Fibroblast of pulmonary artery (primary cell): ENCODE measurements around the gene TUBGCP4.

Experiments
- DNase-seq: peaks from one replicate; pipeline ENCODE4 v3.0.0-alpha.2; 2010; ENCODE audit warnings: low read depth
- H3K4me3 ChIP-seq: replicated peaks from 2 replicates; pipeline ENCODE4 v1.5.1; 2011; ENCODE audit warnings: low read depth, mild to moderate bottlenecking, control low read depth, low read length, moderate library complexity
- TF ChIP-seq, protein P1 (sequence below): IDR thresholded peaks from 2 replicates; pipeline ENCODE4 v1.5.1; 2011; ENCODE audit warnings: mild to moderate bottlenecking, control low read depth, low read length, inconsistent platforms; ENCODE audit errors: missing control alignments

TUBGCP4 gene

DNA sequence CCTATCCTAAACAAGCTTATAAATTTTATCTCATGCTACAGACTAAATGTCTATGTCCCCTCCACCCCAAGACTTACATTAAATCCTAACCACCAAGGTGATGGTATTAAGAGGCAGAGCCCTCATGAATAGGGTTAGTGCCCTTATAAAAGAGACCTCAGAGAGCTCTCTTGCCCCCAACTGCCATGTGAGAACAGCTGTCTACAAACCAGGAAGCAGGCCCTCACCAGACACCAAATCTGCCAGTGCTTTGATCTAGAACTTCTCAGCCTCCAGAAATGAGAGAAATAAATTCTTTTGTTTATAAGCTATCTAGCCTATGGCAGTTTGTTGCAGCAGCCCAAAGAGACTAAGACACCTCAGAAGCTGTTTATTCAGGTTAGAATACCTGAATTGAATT is 63.5 kb downstream of the TUBGCP4 start:
- no peak for DNase-seq
- TF ChIP-seq, protein P1, sequence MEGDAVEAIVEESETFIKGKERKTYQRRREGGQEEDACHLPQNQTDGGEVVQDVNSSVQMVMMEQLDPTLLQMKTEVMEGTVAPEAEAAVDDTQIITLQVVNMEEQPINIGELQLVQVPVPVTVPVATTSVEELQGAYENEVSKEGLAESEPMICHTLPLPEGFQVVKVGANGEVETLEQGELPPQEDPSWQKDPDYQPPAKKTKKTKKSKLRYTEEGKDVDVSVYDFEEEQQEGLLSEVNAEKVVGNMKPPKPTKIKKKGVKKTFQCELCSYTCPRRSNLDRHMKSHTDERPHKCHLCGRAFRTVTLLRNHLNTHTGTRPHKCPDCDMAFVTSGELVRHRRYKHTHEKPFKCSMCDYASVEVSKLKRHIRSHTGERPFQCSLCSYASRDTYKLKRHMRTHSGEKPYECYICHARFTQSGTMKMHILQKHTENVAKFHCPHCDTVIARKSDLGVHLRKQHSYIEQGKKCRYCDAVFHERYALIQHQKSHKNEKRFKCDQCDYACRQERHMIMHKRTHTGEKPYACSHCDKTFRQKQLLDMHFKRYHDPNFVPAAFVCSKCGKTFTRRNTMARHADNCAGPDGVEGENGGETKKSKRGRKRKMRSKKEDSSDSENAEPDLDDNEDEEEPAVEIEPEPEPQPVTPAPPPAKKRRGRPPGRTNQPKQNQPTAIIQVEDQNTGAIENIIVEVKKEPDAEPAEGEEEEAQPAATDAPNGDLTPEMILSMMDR = no peak
- no peak overlapping the region for H3K4me3 ChIP-seq

DNA sequence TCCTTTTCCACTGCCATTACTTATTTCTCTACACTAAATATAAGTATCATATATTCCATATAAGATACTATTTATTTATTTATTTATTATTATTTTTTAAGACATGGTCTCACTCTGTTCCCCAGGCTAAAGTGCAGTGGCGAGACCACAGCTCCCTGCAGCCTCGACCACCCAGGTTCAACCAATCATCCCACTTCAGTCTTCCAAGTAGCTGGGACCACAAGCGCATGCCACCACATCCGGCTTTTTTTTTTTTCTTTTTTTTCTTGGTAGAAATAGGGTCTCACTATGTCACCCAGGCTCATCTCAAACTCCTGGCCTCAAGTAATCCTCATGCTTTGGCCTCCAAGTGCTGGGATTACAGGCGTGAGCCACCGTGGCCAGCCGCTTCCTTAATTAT is 65.5 kb downstream of the TUBGCP4 start:
- TF ChIP-seq, protein P1 = no peak
- H3K4me3 ChIP-seq = no peak overlapping the region
- no peak for DNase-seq

DNA sequence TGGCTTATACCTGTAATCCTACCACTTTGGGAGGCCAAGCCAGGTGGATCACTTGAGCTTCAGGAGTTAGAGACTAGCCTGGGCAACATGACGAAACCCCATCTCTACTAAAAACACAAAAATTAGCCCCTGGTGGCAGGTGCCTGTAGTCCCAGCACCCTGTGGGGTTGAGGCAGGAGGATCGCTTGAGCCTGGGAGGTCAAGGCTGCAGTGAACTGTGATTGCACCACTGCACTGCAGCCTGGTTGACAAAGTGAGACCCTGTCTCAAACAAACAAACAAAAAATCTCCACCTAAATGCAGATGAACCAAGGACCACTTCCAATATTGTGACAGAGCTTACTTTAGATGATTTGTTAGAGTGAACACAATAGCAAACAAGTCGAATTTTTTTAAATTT is 68.4 kb downstream of the TUBGCP4 start:
- TF ChIP-seq, protein P1 = no peak
- DNase-seq = no peak
- no peak overlapping the region for H3K4me3 ChIP-seq

GRCh38 chr15:43440721-43441281 is 69.9 kb downstream of the TUBGCP4 start:
- TF ChIP-seq, protein P1 = peak; percentile 58
- H3K4me3 ChIP-seq = no peak overlapping the region
- peak; percentile 99 for DNase-seq

DNA sequence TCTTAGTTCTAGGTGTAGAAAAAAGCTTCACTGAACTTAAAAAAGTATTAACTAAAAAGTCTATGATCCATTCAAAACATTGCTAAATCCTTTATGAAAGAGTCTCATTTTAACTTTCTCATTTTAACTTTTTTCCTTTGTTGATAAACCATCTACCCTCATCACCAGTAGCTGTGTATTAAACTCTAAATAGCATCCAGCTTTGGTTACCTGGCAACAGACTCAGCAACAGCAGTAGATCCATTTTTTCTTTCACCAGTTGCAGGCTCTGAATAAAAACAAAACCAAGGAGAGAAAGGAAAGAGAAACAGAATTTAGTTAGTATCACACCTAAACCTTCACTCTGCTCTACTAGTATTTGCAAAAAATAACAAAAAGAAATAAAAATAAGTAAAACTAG is 70.4 kb downstream of the TUBGCP4 start:
- TF ChIP-seq, protein P1 = no peak
- DNase-seq = peak; percentile 69
- H3K4me3 ChIP-seq = no peak overlapping the region

GRCh38 chr15:43446344-43446743 is 75.4 kb downstream of the TUBGCP4 start:
- no peak for DNase-seq
- H3K4me3 ChIP-seq = no peak overlapping the region
- TF ChIP-seq, protein P1 = no peak

DNA sequence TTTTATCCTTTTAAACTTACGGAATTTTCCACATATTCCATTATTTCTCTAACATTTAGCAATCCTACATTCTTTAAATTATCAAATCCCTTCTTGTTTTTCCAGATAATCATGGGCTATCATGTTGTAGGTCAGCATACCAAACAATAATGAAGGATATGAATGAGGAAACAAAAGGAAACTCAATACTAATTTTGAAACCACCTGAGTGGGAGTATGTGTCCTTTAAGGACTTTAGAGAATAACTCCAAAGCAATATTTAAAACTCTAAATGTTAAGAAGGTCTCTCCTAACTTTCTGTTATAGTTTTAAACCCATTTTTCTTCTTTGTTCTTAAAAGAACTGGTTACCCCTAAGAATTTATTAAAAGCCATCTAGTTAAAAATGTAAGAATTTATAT is 79.1 kb downstream of the TUBGCP4 start:
- H3K4me3 ChIP-seq = no peak overlapping the region
- TF ChIP-seq, protein P1 = no peak
- DNase-seq = no peak
